HK-2 (cell line): ENCODE data around the gene EIF1AD.

ENCODE experiments used
- DNase-seq: peaks from one replicate; pipeline ENCODE4 v3.0.0-alpha.2; 2018; ENCODE audit not compliant: unreplicated experiment

EIF1AD gene

GRCh38 chr11:66004186-66004585 is 2.2 kb upstream of the EIF1AD start:
- DNase-seq = no peak

GRCh38 chr11:66003291-66003690 is 1.3 kb upstream of the EIF1AD start:
- no peak for DNase-seq

- DNase-seq = no peak
Measured at GRCh38 chr11:66002648-66003225, 780 bp upstream of the EIF1AD start.

- no peak for DNase-seq
Measured at GRCh38 chr11:65997286-65997685, 4.7 kb downstream of the EIF1AD start.

- no peak for DNase-seq
Measured at GRCh38 chr11:65992056-65992455, 9.9 kb downstream of the EIF1AD start.

GRCh38 chr11:65988791-65989592 is 13.0 kb downstream of the EIF1AD start:
- peak; percentile 82 for DNase-seq

GRCh38 chr11:65987336-65987735 is 14.6 kb downstream of the EIF1AD start:
- no peak for DNase-seq

- DNase-seq = no peak
Measured at GRCh38 chr11:65983589-65983987, 18.4 kb downstream of the EIF1AD start.

- DNase-seq = no peak
Measured at GRCh38 chr11:65982824-65983588, 19.0 kb downstream of the EIF1AD start.

- DNase-seq = no peak
Measured at GRCh38 chr11:65981972-65982823, 19.8 kb downstream of the EIF1AD start.

GRCh38 chr11:65981101-65981740 is 20.7 kb downstream of the EIF1AD start:
- no peak for DNase-seq

GRCh38 chr11:65979261-65979759 is 22.6 kb downstream of the EIF1AD start:
- DNase-seq = no peak

- no peak for DNase-seq
Measured at GRCh38 chr11:65978391-65979238, 23.3 kb downstream of the EIF1AD start.

GRCh38 chr11:65977621-65978390 is 24.2 kb downstream of the EIF1AD start:
- DNase-seq = no peak

- no peak for DNase-seq
Measured at GRCh38 chr11:65976216-65977176, 25.5 kb downstream of the EIF1AD start.

- DNase-seq = no peak
Measured at GRCh38 chr11:65975771-65976170, 26.2 kb downstream of the EIF1AD start.

- DNase-seq = no peak
Measured at GRCh38 chr11:65973439-65974110, 28.4 kb downstream of the EIF1AD start.

GRCh38 chr11:65972116-65972515 is 29.8 kb downstream of the EIF1AD start:
- DNase-seq = no peak
